ENCODE measurements around the gene PINK1.

- TF ChIP-seq CTCF (IDR thresholded peaks at IDR 0.05), result no peak
- no peak for TF ChIP-seq POLR2A (IDR thresholded peaks at IDR 0.05)
These were observed 28.6 kb upstream of the PINK1 start for GRCh38 chr1:20604678-20605077.

Data from lower leg skin (tissue), 3 donors.